MM.1S (cell line): ENCODE measurements around the gene GMFB.

Experiments used
- EZH2phosphoT487 ChIP-seq: fragments of 300-600 bp; sonication (generic); IDR thresholded peaks from 2 replicates; pipeline ENCODE4 v1.6.1; 2018; ENCODE audit warnings: antibody characterized with exemption, low read length
- TF ChIP-seq, protein P1 (sequence below): fragments of 300-600 bp; sonication (generic); IDR thresholded peaks from 2 replicates; pipeline ENCODE4 v1.5.1; 2016; ENCODE audit warnings: antibody characterized with exemption, low read length, mixed read lengths

DNA sequence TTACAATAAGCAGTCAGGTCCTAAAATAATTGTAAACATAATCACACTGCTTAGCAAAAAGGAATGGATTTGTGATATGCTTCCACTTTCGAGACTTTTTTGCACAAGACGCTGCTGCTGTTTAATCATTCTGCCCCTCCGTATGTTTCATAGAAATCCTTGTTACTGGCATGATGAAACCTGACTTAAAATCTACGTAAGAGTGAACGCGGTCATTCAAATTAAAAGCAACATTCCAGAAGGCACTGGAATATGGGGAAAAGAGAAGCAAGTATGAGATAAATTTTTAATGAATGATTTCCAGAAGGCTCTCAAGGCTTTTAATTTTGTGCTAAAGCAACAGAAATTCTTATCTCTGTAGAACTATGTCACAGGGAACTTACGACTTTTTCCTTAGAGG, 48.7 kb downstream of the GMFB start:
- TF ChIP-seq, protein P1, sequence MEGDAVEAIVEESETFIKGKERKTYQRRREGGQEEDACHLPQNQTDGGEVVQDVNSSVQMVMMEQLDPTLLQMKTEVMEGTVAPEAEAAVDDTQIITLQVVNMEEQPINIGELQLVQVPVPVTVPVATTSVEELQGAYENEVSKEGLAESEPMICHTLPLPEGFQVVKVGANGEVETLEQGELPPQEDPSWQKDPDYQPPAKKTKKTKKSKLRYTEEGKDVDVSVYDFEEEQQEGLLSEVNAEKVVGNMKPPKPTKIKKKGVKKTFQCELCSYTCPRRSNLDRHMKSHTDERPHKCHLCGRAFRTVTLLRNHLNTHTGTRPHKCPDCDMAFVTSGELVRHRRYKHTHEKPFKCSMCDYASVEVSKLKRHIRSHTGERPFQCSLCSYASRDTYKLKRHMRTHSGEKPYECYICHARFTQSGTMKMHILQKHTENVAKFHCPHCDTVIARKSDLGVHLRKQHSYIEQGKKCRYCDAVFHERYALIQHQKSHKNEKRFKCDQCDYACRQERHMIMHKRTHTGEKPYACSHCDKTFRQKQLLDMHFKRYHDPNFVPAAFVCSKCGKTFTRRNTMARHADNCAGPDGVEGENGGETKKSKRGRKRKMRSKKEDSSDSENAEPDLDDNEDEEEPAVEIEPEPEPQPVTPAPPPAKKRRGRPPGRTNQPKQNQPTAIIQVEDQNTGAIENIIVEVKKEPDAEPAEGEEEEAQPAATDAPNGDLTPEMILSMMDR = no peak
- no peak for TF ChIP-seq EZH2phosphoT487
